ENCODE results near the gene CPNE7. TPM values are rescaled to one million over a fixed set of nuclear protein-coding genes. Genes with fewer than 3 reads are reported as not detected.
A peak's percentile ranks its signal among the peaks of the same experiment; 100 is the strongest.

The CPNE7 gene
- total RNA-seq, 1 donor from 2014 or later: 5.5 TPM

DNA sequence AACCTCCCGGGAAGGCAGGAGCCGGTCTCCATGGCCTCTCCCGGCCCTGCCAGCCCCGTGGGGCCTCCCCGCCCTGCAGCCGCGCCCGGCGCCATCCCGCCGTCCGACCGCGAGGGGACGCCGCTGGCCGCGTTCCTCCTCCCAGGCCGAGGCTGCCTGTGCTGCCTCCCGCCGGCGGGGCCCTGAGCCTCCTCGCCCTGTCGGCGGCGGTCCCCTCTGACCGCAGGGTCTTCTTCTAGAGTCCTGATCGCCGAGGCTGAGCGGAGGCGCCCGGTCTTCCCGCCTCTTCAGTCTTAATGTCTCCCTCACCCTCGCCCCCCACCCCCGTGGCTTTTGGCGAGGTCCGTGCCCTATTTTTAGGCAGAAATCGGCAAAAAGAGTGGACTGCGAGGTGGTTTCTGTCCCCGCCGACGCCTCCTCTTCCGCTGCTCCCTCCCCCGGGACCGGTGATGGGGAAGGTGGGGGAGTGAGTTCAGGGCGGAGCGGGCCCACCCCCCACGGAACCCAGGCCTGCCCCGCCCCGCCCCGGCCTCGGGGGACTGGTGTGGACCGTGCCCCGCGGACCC, 794 bp upstream of the CPNE7 start:
- H3K36me3 Mint-ChIP-seq (ENCODE audit: low read depth, unreplicated experiment): no peaks in the 10 kb centered on the region
- no peak overlapping the region for H3K27ac Mint-ChIP-seq (ENCODE audit: unreplicated experiment)
- H3K27me3 Mint-ChIP-seq (ENCODE audit: unreplicated experiment): peaks cover 12% of the 10 kb centered on the region
- no peak overlapping the region for H3K4me3 Mint-ChIP-seq (ENCODE audit: unreplicated experiment)
- no peaks in the 10 kb centered on the region for H3K9me3 Mint-ChIP-seq (ENCODE audit: unreplicated experiment)
- TF ChIP-seq, protein P1, sequence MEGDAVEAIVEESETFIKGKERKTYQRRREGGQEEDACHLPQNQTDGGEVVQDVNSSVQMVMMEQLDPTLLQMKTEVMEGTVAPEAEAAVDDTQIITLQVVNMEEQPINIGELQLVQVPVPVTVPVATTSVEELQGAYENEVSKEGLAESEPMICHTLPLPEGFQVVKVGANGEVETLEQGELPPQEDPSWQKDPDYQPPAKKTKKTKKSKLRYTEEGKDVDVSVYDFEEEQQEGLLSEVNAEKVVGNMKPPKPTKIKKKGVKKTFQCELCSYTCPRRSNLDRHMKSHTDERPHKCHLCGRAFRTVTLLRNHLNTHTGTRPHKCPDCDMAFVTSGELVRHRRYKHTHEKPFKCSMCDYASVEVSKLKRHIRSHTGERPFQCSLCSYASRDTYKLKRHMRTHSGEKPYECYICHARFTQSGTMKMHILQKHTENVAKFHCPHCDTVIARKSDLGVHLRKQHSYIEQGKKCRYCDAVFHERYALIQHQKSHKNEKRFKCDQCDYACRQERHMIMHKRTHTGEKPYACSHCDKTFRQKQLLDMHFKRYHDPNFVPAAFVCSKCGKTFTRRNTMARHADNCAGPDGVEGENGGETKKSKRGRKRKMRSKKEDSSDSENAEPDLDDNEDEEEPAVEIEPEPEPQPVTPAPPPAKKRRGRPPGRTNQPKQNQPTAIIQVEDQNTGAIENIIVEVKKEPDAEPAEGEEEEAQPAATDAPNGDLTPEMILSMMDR (IDR thresholded peaks at IDR 0.05; ENCODE audit: unreplicated experiment): peak; percentile 63
- DNase-seq (ENCODE audit: low spot score): peak; percentile 93
- peaks cover 21% of the 10 kb centered on the region for H3K4me1 Mint-ChIP-seq (ENCODE audit: unreplicated experiment)

DNA sequence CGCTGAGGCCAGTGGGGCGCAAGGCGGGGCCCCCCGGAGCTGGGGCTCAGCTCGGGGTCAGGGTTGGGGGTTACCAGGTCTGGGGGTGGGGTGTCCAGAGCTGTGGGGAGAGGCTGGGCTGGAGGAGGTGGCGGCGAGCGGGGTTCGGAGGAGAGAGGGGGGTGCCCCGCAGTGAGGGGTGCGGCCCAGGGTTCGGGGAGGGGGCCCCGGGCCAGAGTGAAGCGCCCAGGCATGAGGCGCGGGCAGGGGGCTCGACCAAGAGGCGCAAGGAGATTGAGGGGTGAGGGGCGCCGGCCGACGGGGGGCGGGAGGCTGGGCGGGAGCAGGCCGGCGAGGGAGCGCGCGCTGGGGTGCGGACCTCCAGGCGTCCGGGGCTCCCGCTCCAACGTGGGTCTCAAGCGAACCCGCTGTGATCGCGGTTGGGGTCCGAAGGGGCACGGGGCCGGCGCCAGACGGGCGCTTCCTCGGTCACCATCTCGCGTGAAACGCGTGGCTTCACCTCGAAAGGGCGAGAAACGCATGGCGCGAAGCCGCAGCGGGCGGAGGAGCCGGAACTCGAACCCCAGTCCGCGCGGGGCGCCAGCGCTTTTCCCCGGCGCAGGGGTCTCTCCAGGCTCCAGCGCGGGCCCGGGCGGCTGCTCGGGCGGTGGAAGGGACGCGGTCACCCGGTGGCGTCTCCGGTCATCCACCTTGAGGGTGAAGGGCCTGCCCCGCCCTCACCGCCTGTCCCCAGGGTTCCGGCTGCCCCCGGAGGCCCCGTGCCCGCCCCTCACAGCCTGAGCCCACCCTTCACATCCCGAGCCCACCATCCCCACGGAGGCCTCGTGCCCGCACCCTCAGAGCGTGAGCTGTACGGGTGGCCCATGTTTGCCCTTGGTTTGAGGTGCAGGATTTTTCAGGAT, 846 bp downstream of the CPNE7 start:
- TF ChIP-seq, protein P1 (IDR thresholded peaks at IDR 0.05; ENCODE audit: unreplicated experiment): no peak
- Mint-ChIP-seq H3K27ac (ENCODE audit: unreplicated experiment) (no peak overlapping the region), H3K4me3 (ENCODE audit: unreplicated experiment) (no peak overlapping the region)

GRCh38 chr16:89577055-89577759, 1.6 kb downstream of the CPNE7 start:
- DNase-seq (ENCODE audit: low spot score): no peak
- H3K9me3 Mint-ChIP-seq (ENCODE audit: unreplicated experiment): no peaks in the 10 kb centered on the region
- no peak overlapping the region for H3K27ac Mint-ChIP-seq (ENCODE audit: unreplicated experiment)
- TF ChIP-seq, protein P1 (IDR thresholded peaks at IDR 0.05; ENCODE audit: unreplicated experiment): no peak
- no peak overlapping the region for H3K4me3 Mint-ChIP-seq (ENCODE audit: unreplicated experiment)
- no peaks in the 10 kb centered on the region for H3K36me3 Mint-ChIP-seq (ENCODE audit: low read depth, unreplicated experiment)
- H3K27me3 Mint-ChIP-seq (ENCODE audit: unreplicated experiment): peaks cover 12% of the 10 kb centered on the region
- peaks cover 15% of the 10 kb centered on the region for H3K4me1 Mint-ChIP-seq (ENCODE audit: unreplicated experiment)

More for the DNA sequence above, 846 bp downstream of the CPNE7 start:
- Mint-ChIP-seq H3K27me3 (ENCODE audit: unreplicated experiment) (peaks cover 12% of the 10 kb centered on the region), H3K36me3 (ENCODE audit: low read depth, unreplicated experiment) (no peaks in the 10 kb centered on the region), H3K9me3 (ENCODE audit: unreplicated experiment) (no peaks in the 10 kb centered on the region), H3K4me1 (ENCODE audit: unreplicated experiment) (peaks cover 21% of the 10 kb centered on the region)
- DNase-seq (ENCODE audit: low spot score): no peak

- DNase-seq (ENCODE audit: low spot score): no peak
- TF ChIP-seq, protein P1 (IDR thresholded peaks at IDR 0.05; ENCODE audit: unreplicated experiment): no peak
- Mint-ChIP-seq H3K4me3 (ENCODE audit: unreplicated experiment) (no peak overlapping the region), H3K9me3 (ENCODE audit: unreplicated experiment) (no peaks in the 10 kb centered on the region), H3K27ac (ENCODE audit: unreplicated experiment) (no peak overlapping the region), H3K4me1 (ENCODE audit: unreplicated experiment) (no peaks in the 10 kb centered on the region), H3K27me3 (ENCODE audit: unreplicated experiment) (peaks cover 4% of the 10 kb centered on the region), H3K36me3 (ENCODE audit: low read depth, unreplicated experiment) (no peaks in the 10 kb centered on the region)
These were observed 3.8 kb downstream of the CPNE7 start for GRCh38 chr16:89579351-89579750.
